ENCODE results near the gene OGFOD2.

The OGFOD2 gene

GRCh38 chr12:122960193-122960569, 14.9 kb upstream of the OGFOD2 start:
- TF ChIP-seq CTCF (conservative IDR thresholded peaks at IDR 0.05; ENCODE audit: low read depth, low read length): no peak
- Histone ChIP-seq H4K20me1 (ENCODE audit: insufficient read depth) (no peaks in the 10 kb centered on the region), H3K36me3 (ENCODE audit: insufficient read depth) (no peaks in the 10 kb centered on the region), H3K4me3 (IDR thresholded peaks at IDR 0.05; ENCODE audit: insufficient read depth, low read depth, low read length) (no peak overlapping the region), H2AFZ (ENCODE audit: low read depth) (no peak overlapping the region), H3K27me3 (ENCODE audit: insufficient read depth, low read depth) (no peaks in the 10 kb centered on the region), H3K9ac (no peak overlapping the region), H3K27ac (no peak overlapping the region), H3K79me2 (ENCODE audit: insufficient read depth, low read depth) (no peaks in the 10 kb centered on the region), H3K4me2 (no peak overlapping the region), H3K4me1 (ENCODE audit: low read depth, poor library complexity, severe bottlenecking) (no peaks in the 10 kb centered on the region)

GRCh38 chr12:122961531-122962329, 13.3 kb upstream of the OGFOD2 start:
- Histone ChIP-seq H3K4me1 (ENCODE audit: low read depth, poor library complexity, severe bottlenecking) (no peaks in the 10 kb centered on the region), H3K27me3 (ENCODE audit: insufficient read depth, low read depth) (no peaks in the 10 kb centered on the region), H3K27ac (no peak overlapping the region)

DNA sequence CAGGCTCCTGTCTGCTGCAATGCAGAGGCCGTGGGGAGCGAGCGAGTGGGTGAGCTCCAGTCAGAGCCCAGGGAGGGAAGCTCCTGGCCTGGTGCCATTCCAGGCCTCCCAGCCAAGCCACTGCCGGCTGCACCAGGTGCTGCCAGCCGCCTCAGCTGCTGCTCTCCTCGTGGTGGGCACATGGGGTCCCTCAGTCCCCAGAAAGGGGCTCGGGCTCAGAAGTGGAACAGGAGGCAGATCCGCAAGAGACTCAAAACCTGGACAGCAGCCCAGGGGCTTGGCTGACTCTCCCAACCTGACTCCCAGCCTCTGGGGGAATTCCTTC, 11.1 kb upstream of the OGFOD2 start:
- Histone ChIP-seq H3K9ac (no peak overlapping the region), H4K20me1 (ENCODE audit: insufficient read depth) (no peaks in the 10 kb centered on the region), H3K27ac (no peak overlapping the region), H3K27me3 (ENCODE audit: insufficient read depth, low read depth) (no peaks in the 10 kb centered on the region), H3K79me2 (ENCODE audit: insufficient read depth, low read depth) (no peaks in the 10 kb centered on the region), H3K4me1 (ENCODE audit: low read depth, poor library complexity, severe bottlenecking) (no peaks in the 10 kb centered on the region), H3K4me2 (no peak overlapping the region), H3K36me3 (ENCODE audit: insufficient read depth) (no peaks in the 10 kb centered on the region), H2AFZ (ENCODE audit: low read depth) (no peak overlapping the region), H3K4me3 (IDR thresholded peaks at IDR 0.05; ENCODE audit: insufficient read depth, low read depth, low read length) (no peak overlapping the region)
- TF ChIP-seq CTCF (conservative IDR thresholded peaks at IDR 0.05; ENCODE audit: low read depth, low read length): no peak

More at GRCh38 chr12:122961531-122962329, 13.3 kb upstream of the OGFOD2 start:
- Histone ChIP-seq H2AFZ (ENCODE audit: low read depth) (no peak overlapping the region), H3K36me3 (ENCODE audit: insufficient read depth) (no peaks in the 10 kb centered on the region), H3K4me2 (no peak overlapping the region), H3K9ac (no peak overlapping the region), H4K20me1 (ENCODE audit: insufficient read depth) (no peaks in the 10 kb centered on the region), H3K79me2 (ENCODE audit: insufficient read depth, low read depth) (no peaks in the 10 kb centered on the region), H3K4me3 (IDR thresholded peaks at IDR 0.05; ENCODE audit: insufficient read depth, low read depth, low read length) (no peak overlapping the region)
- TF ChIP-seq CTCF (conservative IDR thresholded peaks at IDR 0.05; ENCODE audit: low read depth, low read length): no peak

GRCh38 chr12:122964439-122965257, 10.4 kb upstream of the OGFOD2 start:
- no peak overlapping the region for H3K4me3 ChIP-seq (IDR thresholded peaks at IDR 0.05; ENCODE audit: insufficient read depth, low read depth, low read length)
- no peaks in the 10 kb centered on the region for H3K79me2 ChIP-seq (ENCODE audit: insufficient read depth, low read depth)
- no peaks in the 10 kb centered on the region for H4K20me1 ChIP-seq (ENCODE audit: insufficient read depth)
- H3K27ac ChIP-seq: no peak overlapping the region
- H3K4me1 ChIP-seq (ENCODE audit: low read depth, poor library complexity, severe bottlenecking): no peaks in the 10 kb centered on the region
- no peak overlapping the region for H3K4me2 ChIP-seq
- TF ChIP-seq CTCF (conservative IDR thresholded peaks at IDR 0.05; ENCODE audit: low read depth, low read length): no peak
- no peaks in the 10 kb centered on the region for H3K36me3 ChIP-seq (ENCODE audit: insufficient read depth)
- H2AFZ ChIP-seq (ENCODE audit: low read depth): no peak overlapping the region
- H3K27me3 ChIP-seq (ENCODE audit: insufficient read depth, low read depth): no peaks in the 10 kb centered on the region
- H3K9ac ChIP-seq: no peak overlapping the region

All from KMS-11 (cell line).